ENCODE data around the gene NACAD. TPM values are rescaled to one million over a fixed set of nuclear protein-coding genes. Genes with fewer than 3 reads are reported as not detected.

Gene NACAD
- polyA plus RNA-seq, 1 donor from 2014 or later = 14.5 TPM

GRCh38 chr7:45089341-45089891 is 647 bp upstream of the NACAD start:
- H3K9ac ChIP-seq (ENCODE audit: low read length) = peak overlapping the region; percentile 99

DNA sequence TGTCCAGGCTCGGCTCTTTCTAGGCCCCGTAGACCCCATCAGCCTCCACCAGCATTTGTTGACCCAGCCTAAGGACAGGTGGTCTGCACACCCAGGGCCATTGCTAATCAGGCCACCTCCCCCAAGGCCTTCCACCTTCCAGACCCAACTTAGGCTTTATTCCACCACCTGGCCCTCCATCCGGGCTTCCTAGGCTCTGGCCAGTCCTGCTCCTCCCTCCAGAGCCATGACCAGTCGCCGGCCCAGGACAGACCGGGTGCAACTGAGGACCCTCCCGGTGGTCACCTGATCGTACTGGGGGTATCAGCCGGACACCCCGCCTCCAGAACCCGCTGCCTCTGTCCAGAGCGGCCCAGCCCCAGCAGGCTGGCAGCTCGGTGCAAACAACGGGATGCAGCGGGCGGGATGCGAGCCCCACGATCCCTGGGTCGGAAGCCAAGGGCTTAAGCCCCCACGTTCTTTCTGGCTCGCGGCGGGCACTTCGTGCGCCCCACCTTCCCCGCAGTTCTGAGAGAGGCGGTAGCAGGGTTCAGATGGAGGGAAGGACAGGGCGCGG is 545 bp downstream of the NACAD start:
- Histone ChIP-seq H3F3A (ENCODE audit: insufficient read depth, low read length, poor library complexity, severe bottlenecking) (peaks cover 9% of the 10 kb centered on the region), H3K9me3 (ENCODE audit: low read length) (no peaks in the 10 kb centered on the region), H3K27ac (ENCODE audit: low read length) (peak overlapping the region; percentile 100), H4K20me1 (ENCODE audit: insufficient read depth) (no peaks in the 10 kb centered on the region), H3K9me2 (ENCODE audit: insufficient read depth, low read length) (no peaks in the 10 kb centered on the region), H3K36me3 (ENCODE audit: insufficient read depth, low read length) (no peaks in the 10 kb centered on the region), H3K4me2 (ENCODE audit: low read length) (peak overlapping the region; percentile 96), H3K4me3 (ENCODE audit: low read length) (peak overlapping the region; percentile 97), H3K9ac (ENCODE audit: low read length) (peak overlapping the region; percentile 99), H3K79me2 (replicated peaks; ENCODE audit: insufficient read depth, low read length) (peaks cover 26% of the 10 kb centered on the region), H3K27me3 (ENCODE audit: insufficient read depth, low read depth, low read length) (no peaks in the 10 kb centered on the region), H2AFZ (ENCODE audit: low read depth, low read length) (no peak overlapping the region)
- TF ChIP-seq MXI1 (conservative IDR thresholded peaks at IDR 0.05; ENCODE audit: poor library complexity, severe bottlenecking) (no peak), TAF1 (IDR thresholded peaks at IDR 0.05; ENCODE audit: low read depth) (no peak), RAD21 (conservative IDR thresholded peaks at IDR 0.05) (no peak), EP300 (conservative IDR thresholded peaks at IDR 0.05; ENCODE audit: poor library complexity, severe bottlenecking) (no peak), EZH2 (IDR thresholded peaks at IDR 0.05; ENCODE audit: borderline replicate concordance, insufficient read depth, low read length, poor library complexity, severe bottlenecking) (no peak), SMC3 (conservative IDR thresholded peaks at IDR 0.05; ENCODE audit: poor library complexity) (no peak), POLR2AphosphoS5 (IDR thresholded peaks at IDR 0.05) (no peak)
- TF ChIP-seq, protein P1, sequence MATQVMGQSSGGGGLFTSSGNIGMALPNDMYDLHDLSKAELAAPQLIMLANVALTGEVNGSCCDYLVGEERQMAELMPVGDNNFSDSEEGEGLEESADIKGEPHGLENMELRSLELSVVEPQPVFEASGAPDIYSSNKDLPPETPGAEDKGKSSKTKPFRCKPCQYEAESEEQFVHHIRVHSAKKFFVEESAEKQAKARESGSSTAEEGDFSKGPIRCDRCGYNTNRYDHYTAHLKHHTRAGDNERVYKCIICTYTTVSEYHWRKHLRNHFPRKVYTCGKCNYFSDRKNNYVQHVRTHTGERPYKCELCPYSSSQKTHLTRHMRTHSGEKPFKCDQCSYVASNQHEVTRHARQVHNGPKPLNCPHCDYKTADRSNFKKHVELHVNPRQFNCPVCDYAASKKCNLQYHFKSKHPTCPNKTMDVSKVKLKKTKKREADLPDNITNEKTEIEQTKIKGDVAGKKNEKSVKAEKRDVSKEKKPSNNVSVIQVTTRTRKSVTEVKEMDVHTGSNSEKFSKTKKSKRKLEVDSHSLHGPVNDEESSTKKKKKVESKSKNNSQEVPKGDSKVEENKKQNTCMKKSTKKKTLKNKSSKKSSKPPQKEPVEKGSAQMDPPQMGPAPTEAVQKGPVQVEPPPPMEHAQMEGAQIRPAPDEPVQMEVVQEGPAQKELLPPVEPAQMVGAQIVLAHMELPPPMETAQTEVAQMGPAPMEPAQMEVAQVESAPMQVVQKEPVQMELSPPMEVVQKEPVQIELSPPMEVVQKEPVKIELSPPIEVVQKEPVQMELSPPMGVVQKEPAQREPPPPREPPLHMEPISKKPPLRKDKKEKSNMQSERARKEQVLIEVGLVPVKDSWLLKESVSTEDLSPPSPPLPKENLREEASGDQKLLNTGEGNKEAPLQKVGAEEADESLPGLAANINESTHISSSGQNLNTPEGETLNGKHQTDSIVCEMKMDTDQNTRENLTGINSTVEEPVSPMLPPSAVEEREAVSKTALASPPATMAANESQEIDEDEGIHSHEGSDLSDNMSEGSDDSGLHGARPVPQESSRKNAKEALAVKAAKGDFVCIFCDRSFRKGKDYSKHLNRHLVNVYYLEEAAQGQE (IDR thresholded peaks at IDR 0.05; ENCODE audit: borderline replicate concordance) = no peak
- TF ChIP-seq, protein P2, sequence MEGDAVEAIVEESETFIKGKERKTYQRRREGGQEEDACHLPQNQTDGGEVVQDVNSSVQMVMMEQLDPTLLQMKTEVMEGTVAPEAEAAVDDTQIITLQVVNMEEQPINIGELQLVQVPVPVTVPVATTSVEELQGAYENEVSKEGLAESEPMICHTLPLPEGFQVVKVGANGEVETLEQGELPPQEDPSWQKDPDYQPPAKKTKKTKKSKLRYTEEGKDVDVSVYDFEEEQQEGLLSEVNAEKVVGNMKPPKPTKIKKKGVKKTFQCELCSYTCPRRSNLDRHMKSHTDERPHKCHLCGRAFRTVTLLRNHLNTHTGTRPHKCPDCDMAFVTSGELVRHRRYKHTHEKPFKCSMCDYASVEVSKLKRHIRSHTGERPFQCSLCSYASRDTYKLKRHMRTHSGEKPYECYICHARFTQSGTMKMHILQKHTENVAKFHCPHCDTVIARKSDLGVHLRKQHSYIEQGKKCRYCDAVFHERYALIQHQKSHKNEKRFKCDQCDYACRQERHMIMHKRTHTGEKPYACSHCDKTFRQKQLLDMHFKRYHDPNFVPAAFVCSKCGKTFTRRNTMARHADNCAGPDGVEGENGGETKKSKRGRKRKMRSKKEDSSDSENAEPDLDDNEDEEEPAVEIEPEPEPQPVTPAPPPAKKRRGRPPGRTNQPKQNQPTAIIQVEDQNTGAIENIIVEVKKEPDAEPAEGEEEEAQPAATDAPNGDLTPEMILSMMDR (IDR thresholded peaks at IDR 0.05; ENCODE audit: poor library complexity, severe bottlenecking) = no peak

More at GRCh38 chr7:45089341-45089891, 647 bp upstream of the NACAD start:
- H3K9me2 ChIP-seq (ENCODE audit: insufficient read depth, low read length) = no peaks in the 10 kb centered on the region
- H2AFZ ChIP-seq (ENCODE audit: low read depth, low read length) = peak overlapping the region; percentile 87
- TF ChIP-seq, protein P1 (IDR thresholded peaks at IDR 0.05; ENCODE audit: borderline replicate concordance) = peak; percentile 84
- TF ChIP-seq SMC3 (conservative IDR thresholded peaks at IDR 0.05; ENCODE audit: poor library complexity) (peak; percentile 58), MXI1 (conservative IDR thresholded peaks at IDR 0.05; ENCODE audit: poor library complexity, severe bottlenecking) (peak; percentile 95), TAF1 (IDR thresholded peaks at IDR 0.05; ENCODE audit: low read depth) (peak; percentile 79), POLR2AphosphoS5 (IDR thresholded peaks at IDR 0.05) (peak; percentile 82), RAD21 (conservative IDR thresholded peaks at IDR 0.05) (peak; percentile 59), EP300 (conservative IDR thresholded peaks at IDR 0.05; ENCODE audit: poor library complexity, severe bottlenecking) (peak; percentile 84), EZH2 (IDR thresholded peaks at IDR 0.05; ENCODE audit: borderline replicate concordance, insufficient read depth, low read length, poor library complexity, severe bottlenecking) (no peak)
- TF ChIP-seq, protein P2 (IDR thresholded peaks at IDR 0.05; ENCODE audit: poor library complexity, severe bottlenecking) = peak; percentile 12
- peaks cover 26% of the 10 kb centered on the region for H3K79me2 ChIP-seq (replicated peaks; ENCODE audit: insufficient read depth, low read length)
- H3K27me3 ChIP-seq (ENCODE audit: insufficient read depth, low read depth, low read length) = no peaks in the 10 kb centered on the region
- H4K20me1 ChIP-seq (ENCODE audit: insufficient read depth) = no peaks in the 10 kb centered on the region
- H3K4me3 ChIP-seq (ENCODE audit: low read length) = peak overlapping the region; percentile 97
- peak overlapping the region; percentile 100 for H3K4me2 ChIP-seq (ENCODE audit: low read length)
- no peaks in the 10 kb centered on the region for H3K36me3 ChIP-seq (ENCODE audit: insufficient read depth, low read length)
- H3F3A ChIP-seq (ENCODE audit: insufficient read depth, low read length, poor library complexity, severe bottlenecking) = peaks cover 9% of the 10 kb centered on the region
- no peaks in the 10 kb centered on the region for H3K9me3 ChIP-seq (ENCODE audit: low read length)
- peak overlapping the region; percentile 100 for H3K27ac ChIP-seq (ENCODE audit: low read length)
